ENCODE data around the gene AGO1.
"Not testable (repeated sequence)": the region's sequence is repeated elsewhere in the genome, so short reads cannot be mapped to it uniquely, and the experiment has no call there.

DNA sequence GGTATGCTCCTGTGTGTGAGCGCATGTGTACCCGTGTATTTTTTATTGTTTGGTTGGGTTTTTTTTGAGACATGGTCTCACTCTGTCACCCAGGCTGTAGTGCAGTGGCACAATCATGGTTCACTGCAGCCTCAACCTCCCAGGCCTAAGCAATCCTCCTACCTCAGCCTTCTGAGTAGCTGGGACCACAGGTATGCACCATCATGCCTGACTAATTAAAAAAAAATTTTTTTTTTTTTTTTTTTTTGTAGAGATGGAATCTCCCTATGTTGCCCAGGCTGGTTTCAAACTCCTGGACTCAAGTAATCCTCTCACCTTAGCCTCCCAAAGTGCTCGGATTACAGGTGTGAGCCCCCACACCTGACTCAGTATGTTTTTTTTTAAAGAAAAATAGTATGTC, 89.6 kb downstream of the AGO1 start:
- TF ChIP-seq, protein P1, sequence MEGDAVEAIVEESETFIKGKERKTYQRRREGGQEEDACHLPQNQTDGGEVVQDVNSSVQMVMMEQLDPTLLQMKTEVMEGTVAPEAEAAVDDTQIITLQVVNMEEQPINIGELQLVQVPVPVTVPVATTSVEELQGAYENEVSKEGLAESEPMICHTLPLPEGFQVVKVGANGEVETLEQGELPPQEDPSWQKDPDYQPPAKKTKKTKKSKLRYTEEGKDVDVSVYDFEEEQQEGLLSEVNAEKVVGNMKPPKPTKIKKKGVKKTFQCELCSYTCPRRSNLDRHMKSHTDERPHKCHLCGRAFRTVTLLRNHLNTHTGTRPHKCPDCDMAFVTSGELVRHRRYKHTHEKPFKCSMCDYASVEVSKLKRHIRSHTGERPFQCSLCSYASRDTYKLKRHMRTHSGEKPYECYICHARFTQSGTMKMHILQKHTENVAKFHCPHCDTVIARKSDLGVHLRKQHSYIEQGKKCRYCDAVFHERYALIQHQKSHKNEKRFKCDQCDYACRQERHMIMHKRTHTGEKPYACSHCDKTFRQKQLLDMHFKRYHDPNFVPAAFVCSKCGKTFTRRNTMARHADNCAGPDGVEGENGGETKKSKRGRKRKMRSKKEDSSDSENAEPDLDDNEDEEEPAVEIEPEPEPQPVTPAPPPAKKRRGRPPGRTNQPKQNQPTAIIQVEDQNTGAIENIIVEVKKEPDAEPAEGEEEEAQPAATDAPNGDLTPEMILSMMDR (IDR thresholded peaks at IDR 0.05; ENCODE audit: borderline replicate concordance, extremely low read depth, low read length, poor library complexity, severe bottlenecking) = not testable (repeated sequence)
- not testable (repeated sequence) for TF ChIP-seq EZH2 (IDR thresholded peaks at IDR 0.05; ENCODE audit: borderline replicate concordance, low read depth, low read length, severe bottlenecking)

All from DND-41 (cell line).